ENCODE data around the gene EP400.

The EP400 gene

DNA sequence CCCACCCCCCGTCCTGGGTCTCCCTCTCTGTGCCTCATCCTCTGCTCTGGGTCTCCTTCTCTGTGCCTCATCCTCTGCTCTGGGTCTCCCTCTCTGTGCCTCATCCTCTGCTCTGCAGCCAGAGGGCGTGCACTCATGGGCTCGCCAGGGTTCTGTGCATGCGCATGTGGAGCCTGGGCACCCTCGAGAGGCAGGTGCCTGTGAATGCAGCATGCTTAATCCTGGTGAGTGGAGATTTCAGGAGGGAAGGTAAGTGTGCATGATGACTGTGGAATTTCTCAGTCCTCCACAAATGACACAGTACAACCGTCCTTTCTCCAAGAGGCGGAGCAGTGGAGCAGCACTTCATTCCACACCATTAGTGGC lies 65.2 kb downstream of the EP400 start:
- H3K4me3 ChIP-seq (ENCODE audit: low read depth, low read length): no peak overlapping the region
- TF ChIP-seq, protein P1, sequence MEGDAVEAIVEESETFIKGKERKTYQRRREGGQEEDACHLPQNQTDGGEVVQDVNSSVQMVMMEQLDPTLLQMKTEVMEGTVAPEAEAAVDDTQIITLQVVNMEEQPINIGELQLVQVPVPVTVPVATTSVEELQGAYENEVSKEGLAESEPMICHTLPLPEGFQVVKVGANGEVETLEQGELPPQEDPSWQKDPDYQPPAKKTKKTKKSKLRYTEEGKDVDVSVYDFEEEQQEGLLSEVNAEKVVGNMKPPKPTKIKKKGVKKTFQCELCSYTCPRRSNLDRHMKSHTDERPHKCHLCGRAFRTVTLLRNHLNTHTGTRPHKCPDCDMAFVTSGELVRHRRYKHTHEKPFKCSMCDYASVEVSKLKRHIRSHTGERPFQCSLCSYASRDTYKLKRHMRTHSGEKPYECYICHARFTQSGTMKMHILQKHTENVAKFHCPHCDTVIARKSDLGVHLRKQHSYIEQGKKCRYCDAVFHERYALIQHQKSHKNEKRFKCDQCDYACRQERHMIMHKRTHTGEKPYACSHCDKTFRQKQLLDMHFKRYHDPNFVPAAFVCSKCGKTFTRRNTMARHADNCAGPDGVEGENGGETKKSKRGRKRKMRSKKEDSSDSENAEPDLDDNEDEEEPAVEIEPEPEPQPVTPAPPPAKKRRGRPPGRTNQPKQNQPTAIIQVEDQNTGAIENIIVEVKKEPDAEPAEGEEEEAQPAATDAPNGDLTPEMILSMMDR (IDR thresholded peaks at IDR 0.05; ENCODE audit: insufficient read depth, low read depth, low read length, missing control alignments): no peak
- DNase-seq (ENCODE audit: low read depth): no peak

DNA sequence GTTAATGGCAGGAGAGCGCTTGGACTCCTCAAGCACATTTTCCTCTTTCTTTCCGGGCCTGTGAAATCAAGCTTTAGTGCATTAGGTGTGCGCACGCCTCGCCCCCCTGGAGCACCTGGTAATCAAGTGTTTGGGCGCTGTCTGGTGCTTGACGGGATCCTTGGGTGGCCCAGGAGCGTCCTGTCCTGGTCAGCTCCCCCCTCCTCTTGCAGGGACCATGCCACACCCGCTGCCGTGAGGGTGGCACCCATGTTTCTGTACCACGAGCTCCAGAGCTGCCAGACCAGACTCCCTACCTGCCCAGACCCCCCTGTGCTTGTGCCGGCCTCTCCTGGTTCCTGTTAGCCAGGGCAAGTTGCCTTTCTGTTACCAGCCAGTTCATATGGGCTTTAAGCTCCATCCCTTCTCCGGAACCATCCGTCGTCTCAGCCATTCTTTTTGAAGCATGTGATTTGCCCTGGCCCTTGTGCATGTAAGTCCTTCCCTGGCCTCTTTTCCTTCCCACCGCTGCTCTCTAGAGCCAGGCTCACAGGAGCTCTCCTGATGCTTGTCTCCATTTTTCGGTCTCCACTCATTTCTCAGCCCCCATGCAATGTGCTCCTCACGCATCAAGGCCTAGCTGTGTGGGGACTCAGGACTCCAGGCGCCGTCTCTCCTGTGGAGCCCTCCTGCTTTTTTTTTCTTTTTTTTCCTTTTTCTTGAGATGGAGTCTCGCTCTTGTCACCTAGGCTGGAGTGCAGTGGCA lies 66.1 kb downstream of the EP400 start:
- TF ChIP-seq, protein P1 (IDR thresholded peaks at IDR 0.05; ENCODE audit: insufficient read depth, low read depth, low read length, missing control alignments): no peak
- no peak for DNase-seq (ENCODE audit: low read depth)

DNA sequence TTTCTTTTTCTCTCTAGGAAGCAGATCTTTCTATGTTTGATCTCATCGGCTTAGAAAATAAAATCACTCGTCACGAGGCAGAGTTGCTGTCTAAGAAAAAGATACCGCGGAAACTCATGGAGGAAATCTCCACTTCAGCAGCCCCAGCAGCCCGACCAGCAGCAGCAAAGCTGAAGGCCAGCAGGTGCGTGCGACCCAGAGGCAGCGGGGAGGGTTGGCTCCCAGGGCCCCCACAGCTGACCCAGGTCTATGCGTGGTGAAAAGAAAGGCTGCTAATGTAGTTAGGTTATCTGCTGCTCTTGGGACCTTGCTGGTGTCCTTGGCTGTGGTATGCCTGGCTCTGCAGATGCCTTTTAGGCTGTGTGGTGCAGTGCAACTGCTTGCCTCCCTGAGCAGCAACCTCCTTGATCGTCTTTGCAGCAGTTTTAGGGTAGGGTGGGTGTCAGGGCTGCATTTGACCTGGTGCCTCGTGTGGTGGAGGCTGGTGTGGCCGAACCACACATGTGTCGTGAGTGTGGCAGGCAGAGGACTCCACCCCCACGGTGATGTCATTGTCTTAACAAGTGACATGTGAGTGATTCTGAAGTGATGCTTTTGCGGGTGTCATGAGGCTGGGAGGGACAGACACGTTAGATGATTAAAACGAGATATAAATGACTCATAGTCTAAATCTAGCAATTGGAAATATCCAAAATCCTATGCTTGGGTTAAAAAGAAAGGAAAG lies 68.6 kb downstream of the EP400 start:
- TF ChIP-seq, protein P1 (IDR thresholded peaks at IDR 0.05; ENCODE audit: insufficient read depth, low read depth, low read length, missing control alignments): no peak
- DNase-seq (ENCODE audit: low read depth): no peak
- H3K4me3 ChIP-seq (ENCODE audit: low read depth, low read length): no peak overlapping the region

More for the DNA sequence above, 66.1 kb downstream of the EP400 start:
- H3K4me3 ChIP-seq (ENCODE audit: low read depth, low read length): no peak overlapping the region

DNA sequence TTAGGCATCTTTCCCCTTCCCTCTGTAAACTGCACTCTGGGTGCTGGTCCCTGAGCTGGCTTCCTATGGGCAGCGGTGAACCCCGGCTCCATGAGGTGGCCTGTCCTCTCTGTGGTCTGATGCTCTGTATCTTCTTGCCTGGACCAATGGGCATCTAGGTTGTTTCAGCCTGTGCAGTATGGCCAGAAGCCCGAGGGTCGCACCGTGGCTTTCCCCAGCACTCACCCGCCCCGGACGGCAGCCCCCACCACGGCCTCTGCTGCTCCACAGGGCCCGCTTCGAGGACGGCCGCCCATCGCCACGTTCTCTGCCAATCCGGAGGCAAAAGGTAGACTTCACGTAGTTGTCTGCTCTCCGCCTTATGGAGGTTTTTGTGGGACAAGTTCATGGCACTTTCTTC lies 70.1 kb downstream of the EP400 start:
- DNase-seq (ENCODE audit: low read depth): no peak
- no peak overlapping the region for H3K4me3 ChIP-seq (ENCODE audit: low read depth, low read length)
- TF ChIP-seq, protein P1 (IDR thresholded peaks at IDR 0.05; ENCODE audit: insufficient read depth, low read depth, low read length, missing control alignments): no peak

DNA sequence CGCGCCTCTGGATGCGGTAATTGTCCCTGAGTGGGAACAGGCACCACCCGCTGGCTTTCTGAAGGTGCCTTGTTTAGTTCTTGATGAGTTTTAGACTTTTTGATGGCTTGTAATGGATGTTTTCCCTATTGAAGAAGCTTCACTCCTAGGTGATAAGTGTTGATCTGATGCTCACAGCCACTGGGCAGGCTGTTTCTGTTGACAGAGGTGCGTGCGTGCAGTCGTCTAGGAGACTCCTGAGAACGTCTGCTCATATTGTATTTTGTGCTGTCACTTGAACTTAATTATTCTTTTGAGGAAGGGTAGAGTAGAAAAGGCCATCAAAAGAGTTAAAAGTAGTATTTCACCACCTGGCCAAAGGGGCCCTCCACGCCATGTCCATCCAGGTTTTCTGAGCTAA lies 70.5 kb downstream of the EP400 start:
- no peak for DNase-seq (ENCODE audit: low read depth)
- TF ChIP-seq, protein P1 (IDR thresholded peaks at IDR 0.05; ENCODE audit: insufficient read depth, low read depth, low read length, missing control alignments): no peak
- H3K4me3 ChIP-seq (ENCODE audit: low read depth, low read length): no peak overlapping the region

DNA sequence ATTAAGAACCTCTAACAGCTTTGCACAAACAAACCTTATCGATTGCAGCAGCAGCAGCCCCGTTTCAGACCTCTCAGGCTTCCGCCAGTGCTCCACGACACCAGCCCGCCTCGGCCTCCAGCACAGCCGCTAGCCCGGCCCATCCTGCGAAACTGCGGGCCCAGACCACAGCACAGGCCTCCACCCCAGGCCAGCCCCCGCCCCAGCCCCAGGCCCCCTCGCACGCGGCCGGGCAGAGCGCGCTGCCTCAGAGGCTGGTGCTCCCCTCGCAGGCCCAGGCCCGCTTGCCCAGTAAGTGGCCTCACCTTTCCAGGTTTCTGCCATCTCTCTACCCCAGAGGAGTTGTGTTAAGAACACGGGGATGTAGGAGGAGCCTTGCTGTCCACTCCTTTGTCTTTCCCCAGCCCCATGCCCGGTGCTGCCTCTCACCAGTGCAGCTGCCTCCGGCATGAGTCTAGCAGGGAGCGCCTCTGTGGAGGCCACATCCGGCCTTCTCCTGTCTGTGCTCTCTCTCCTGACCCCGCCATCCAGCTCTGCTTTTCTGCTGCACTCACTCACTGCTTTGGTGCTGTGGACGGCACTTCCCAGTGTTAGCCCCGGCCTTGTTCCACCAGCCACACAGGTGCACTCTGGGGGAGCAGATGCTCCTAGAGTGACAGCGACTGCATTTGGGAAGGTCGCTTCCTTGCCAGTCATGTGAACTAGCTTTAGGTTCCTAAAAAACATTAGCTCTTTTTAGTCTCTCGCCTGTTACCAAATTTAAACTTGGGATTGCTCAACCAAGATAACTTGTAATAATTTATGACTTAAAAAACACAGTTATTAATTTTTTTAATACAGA lies 71.5 kb downstream of the EP400 start:
- H3K4me3 ChIP-seq (ENCODE audit: low read depth, low read length): no peak overlapping the region
- TF ChIP-seq, protein P1 (IDR thresholded peaks at IDR 0.05; ENCODE audit: insufficient read depth, low read depth, low read length, missing control alignments): no peak
- DNase-seq (ENCODE audit: low read depth): no peak
